ENCODE data around the gene ITGA1. TPM values are rescaled to one million over a fixed set of nuclear protein-coding genes. Genes with fewer than 3 reads are reported as not detected.

The ITGA1 gene
- total and polyA plus RNA-seq, 2 of the 8 experiments (the other 6 are each of a cell fraction or from before 2014, with no cell fraction given): 2.3 to 9.0 TPM

DNA sequence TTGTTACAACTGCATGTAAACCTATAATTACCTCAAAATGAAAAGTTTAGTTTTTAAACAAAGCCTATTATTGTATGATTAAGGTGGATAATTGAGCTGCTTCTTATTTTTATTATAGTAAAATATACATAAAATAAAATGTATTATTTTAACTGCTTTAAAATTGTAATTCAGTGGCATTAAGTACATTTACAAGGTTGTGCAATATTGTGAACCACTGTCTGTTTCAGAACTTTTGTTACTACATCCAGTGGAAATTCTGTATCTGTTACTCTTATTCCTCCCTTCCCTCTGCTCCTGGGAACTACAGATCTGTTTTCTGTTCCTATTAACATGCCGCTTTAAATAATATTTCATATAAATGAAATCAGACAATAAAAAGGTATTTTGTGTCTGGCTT is 37.1 kb downstream of the ITGA1 start:
- H4K20me1 ChIP-seq (replicated peaks in 1 of 2; ENCODE audit: control insufficient read depth in 1 of 2, insufficient read depth in 2 of 2, low read length in 2 of 2): no peaks in the 10 kb centered on the region
- H2BK15ac ChIP-seq (ENCODE audit: low read length): no peak overlapping the region
- H3K18ac ChIP-seq (ENCODE audit: extremely low read depth, low read length): no peak overlapping the region
- no peak for TF ChIP-seq BACH1 (IDR thresholded peaks at IDR 0.05; ENCODE audit: low read length)
- no peak for TF ChIP-seq POLR2A (IDR thresholded peaks at IDR 0.05; ENCODE audit: control extremely low read depth in 1 of 2, low read depth in 2 of 2, low read length in 2 of 2)
- TF ChIP-seq RNF2 (IDR thresholded peaks at IDR 0.05; ENCODE audit: borderline replicate concordance, low read depth, low read length, missing control alignments, poor library complexity, severe bottlenecking): no peak
- no peak for TF ChIP-seq YY1 (IDR thresholded peaks at IDR 0.05; ENCODE audit: low read depth, low read length)
- TF ChIP-seq HDAC6 (IDR thresholded peaks at IDR 0.05; ENCODE audit: low read depth, low read length): no peak
- TF ChIP-seq, protein P1, sequence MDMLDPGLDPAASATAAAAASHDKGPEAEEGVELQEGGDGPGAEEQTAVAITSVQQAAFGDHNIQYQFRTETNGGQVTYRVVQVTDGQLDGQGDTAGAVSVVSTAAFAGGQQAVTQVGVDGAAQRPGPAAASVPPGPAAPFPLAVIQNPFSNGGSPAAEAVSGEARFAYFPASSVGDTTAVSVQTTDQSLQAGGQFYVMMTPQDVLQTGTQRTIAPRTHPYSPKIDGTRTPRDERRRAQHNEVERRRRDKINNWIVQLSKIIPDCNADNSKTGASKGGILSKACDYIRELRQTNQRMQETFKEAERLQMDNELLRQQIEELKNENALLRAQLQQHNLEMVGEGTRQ (IDR thresholded peaks at IDR 0.05; ENCODE audit: low read length): no peak
- TF ChIP-seq BCL11A (IDR thresholded peaks at IDR 0.05; ENCODE audit: low read depth in 2 of 2, low read length in 2 of 2): no peak
- no peak for TF ChIP-seq KDM5A (IDR thresholded peaks at IDR 0.05; ENCODE audit: low read length)
- TF ChIP-seq SP1 (IDR thresholded peaks at IDR 0.05; ENCODE audit: low read depth, low read length): no peak
- no peak for TF ChIP-seq POU5F1 (IDR thresholded peaks at IDR 0.05; ENCODE audit: low read depth, low read length)
- TF ChIP-seq EZH2 (IDR thresholded peaks at IDR 0.05; ENCODE audit: low read depth, low read length, severe bottlenecking): no peak
- no peak overlapping the region for H3K23ac ChIP-seq (ENCODE audit: insufficient read length)
- no peak overlapping the region for H4K91ac ChIP-seq (replicated peaks; ENCODE audit: insufficient read length, low read length)
- POLR2A ChIA-PET (ENCODE audit: partially characterized antibody): no interaction called here
- no peak overlapping the region for H3K4me3 ChIP-seq (ENCODE audit: extremely low read depth in 1 of 4, insufficient read depth in 2 of 4, low read depth in 3 of 4, low read length in 4 of 4)
- DNase-seq (ENCODE audit: low read depth in 1 of 2, low spot score in 2 of 2) (no peak), FAIRE-seq (no peak)
- H3K14ac ChIP-seq (ENCODE audit: insufficient read length): no peak overlapping the region
- no peak overlapping the region for H4K8ac ChIP-seq (ENCODE audit: extremely low read depth, insufficient read depth, low read length)
- no peak overlapping the region for H2BK12ac ChIP-seq (ENCODE audit: low read depth, low read length)
- no peaks in the 10 kb centered on the region for H3K36me3 ChIP-seq (ENCODE audit: control insufficient read depth in 2 of 4, insufficient read depth in 4 of 4, low read length in 3 of 4)
- 90% methylated on average over 1 of the region's 1 CpG; no CpG with 5 or more reads in 1 of the 2 experiments for whole genome bisulfite sequencing, 2 experiments (ENCODE audit: extremely low coverage in 1 of 2, insufficient coverage in 1 of 2, insufficient read length in 1 of 2, insufficient replicate concordance in 2 of 2, low coverage in 1 of 2, low lambda C conversion rate in 2 of 2, missing lambda C conversion rate in 1 of 2)
- H2AFZ ChIP-seq (ENCODE audit: low read length): no peak overlapping the region
- H3K4me2 ChIP-seq (ENCODE audit: insufficient read depth in 1 of 2, low read depth in 2 of 2, low read length in 2 of 2): no peak overlapping the region
- H3K79me2 ChIP-seq (ENCODE audit: control insufficient read depth in 1 of 2, insufficient read depth in 2 of 2, low read length in 2 of 2): no peaks in the 10 kb centered on the region
- no peaks in the 10 kb centered on the region for H3K23me2 ChIP-seq (ENCODE audit: low read depth, low read length)
- H2AK5ac ChIP-seq (ENCODE audit: low read depth, low read length): no peak overlapping the region
- H2BK20ac ChIP-seq (ENCODE audit: low read length): no peak overlapping the region
- H2BK120ac ChIP-seq (replicated peaks; ENCODE audit: low read depth, low read length): no peak overlapping the region
- no peak overlapping the region for H3K27ac ChIP-seq (ENCODE audit: low read depth, low read length)
- CTCF ChIA-PET (ENCODE audit: partially characterized antibody): no interaction called here
- no peak overlapping the region for H3K56ac ChIP-seq (replicated peaks; ENCODE audit: insufficient read length, low read depth, low read length)
- no peaks in the 10 kb centered on the region; a peak in 1 of 4 replicates for H3K9me3 ChIP-seq (ENCODE audit: insufficient read depth in 2 of 2, low read depth in 1 of 2, low read length in 1 of 2)
- H3K9ac ChIP-seq (replicated peaks in 1 of 4; ENCODE audit: extremely low read depth in 1 of 4, low read depth in 3 of 4, low read length in 3 of 4): no peak overlapping the region
- H3K4ac ChIP-seq (replicated peaks; ENCODE audit: insufficient read length, low read depth, low read length): no peak overlapping the region
- no peak overlapping the region for H2BK5ac ChIP-seq (ENCODE audit: low read depth, low read length)
- H3K4me1 ChIP-seq (replicated peaks in 1 of 4; ENCODE audit: control insufficient read depth in 3 of 4, insufficient read depth in 4 of 4, low read length in 3 of 4): no peaks in the 10 kb centered on the region
- H3K79me1 ChIP-seq (ENCODE audit: low read depth, low read length): no peaks in the 10 kb centered on the region
- no peak overlapping the region for H4K5ac ChIP-seq (ENCODE audit: insufficient read length, low read depth, low read length)
- no peaks in the 10 kb centered on the region for H3K27me3 ChIP-seq (replicated peaks in 1 of 4; ENCODE audit: control insufficient read depth in 3 of 4, extremely low read depth in 1 of 4, insufficient read depth in 3 of 4, low read length in 3 of 4)
